Kidney capillary endothelial cell (primary cell): Measurements from ENCODE around the gene PCDHGC5.

ENCODE experiments used
- DNase-seq: peaks from one replicate; pipeline ENCODE4 v3.0.0-alpha.2; 2018; ENCODE audit warnings: low spot score

The PCDHGC5 gene

GRCh38 chr5:141529873-141530272 is 41.0 kb downstream of the PCDHGC5 start:
- no peak for DNase-seq

GRCh38 chr5:141532726-141533125 is 43.8 kb downstream of the PCDHGC5 start:
- no peak for DNase-seq

GRCh38 chr5:141533897-141534296 is 45.0 kb downstream of the PCDHGC5 start:
- DNase-seq = no peak

- no peak for DNase-seq
Observed at GRCh38 chr5:141534492-141535213, 45.8 kb downstream of the PCDHGC5 start.
